AG04450 (cell line): ENCODE data around the gene RAPGEF5. TPM values are rescaled to one million over a fixed set of nuclear protein-coding genes. Genes with fewer than 3 reads are reported as not detected.

Source experiments
- CTCF ChIA-PET: fragments of 300-600, 350-600 bp; formaldehyde crosslinking; extraction: SDS; loops from one replicate; lab custom pipeline; 2022; ENCODE audit warnings: antibody characterized with exemption, inconsistent platforms; lab: Charles Lee
- POLR2A ChIA-PET: fragments of 350-600 bp; formaldehyde crosslinking; extraction: SDS; loops from one replicate; lab custom pipeline; 2021; ENCODE audit warnings: antibody characterized with exemption, inconsistent platforms; lab: Yijun Ruan, JAX
- DNase-seq: peaks from one replicate; pipeline ENCODE4 v3.0.0-alpha.2; 2011; ENCODE audit warnings: low read depth, low spot score
- H3K27ac ChIP-seq: one replicate; pipeline ENCODE4 v1.5.1; 2012; ENCODE audit warnings: low read depth, low read length, control low read depth
- H3K27me3 ChIP-seq: one replicate; pipeline ENCODE4 v1.6.0; 2012; ENCODE audit warnings: low read length; ENCODE audit not compliant: control insufficient read depth, insufficient read depth
- H3K4me3 ChIP-seq: 2 replicates; pipeline ENCODE4 v1.5.1; 2011; ENCODE audit warnings: mild to moderate bottlenecking, low read depth, low read length, control low read depth
- H3K9me3 ChIP-seq: 2 replicates; pipeline ENCODE4 v1.5.1; 2012; ENCODE audit warnings: low read length; ENCODE audit not compliant: control insufficient read depth, insufficient read depth
- CTCF ChIP-seq: IDR thresholded peaks from 2 replicates; pipeline ENCODE4 v1.5.1; 2011; ENCODE audit warnings: low read depth, low read length, control low read depth, inconsistent platforms
- polyA plus RNA-seq: library from polyadenylated mRNA; depleted of rRNA; stranded (reverse); fragments of >200 nt; gene quantifications from 2 replicates; pipeline ENCODE4 v1.2.3, GENCODE V29; 2011

Gene RAPGEF5
- polyA plus RNA-seq, 1 experiment = 0.16 TPM

GRCh38 chr7:22197376-22197775 lies 159.6 kb downstream of the RAPGEF5 start:
- no peak for TF ChIP-seq CTCF
- H3K27ac ChIP-seq = no peak overlapping the region
- no peaks in the 10 kb centered on the region for H3K9me3 ChIP-seq
- H3K27me3 ChIP-seq = peaks cover 2% of the 10 kb centered on the region
- ChIA-PET CTCF (no interaction called here), POLR2A (no interaction called here)
- no peak overlapping the region for H3K4me3 ChIP-seq
- DNase-seq = no peak

- TF ChIP-seq CTCF = no peak
- CTCF ChIA-PET = interaction anchor here (1.3 kb wide), 1 partner anchor 113 kb away, joined by 3 read pairs; no protein-coding TSS in a partner anchor
- peaks cover 2% of the 10 kb centered on the region for H3K27me3 ChIP-seq
- POLR2A ChIA-PET = no interaction called here
- H3K9me3 ChIP-seq = no peaks in the 10 kb centered on the region
- no peak overlapping the region for H3K4me3 ChIP-seq
- DNase-seq = no peak
- no peak overlapping the region for H3K27ac ChIP-seq
Observed at GRCh38 chr7:22196429-22196828, 160.5 kb downstream of the RAPGEF5 start.

- Histone ChIP-seq H3K27me3 (no peaks in the 10 kb centered on the region), H3K27ac (no peak overlapping the region), H3K4me3 (no peak overlapping the region), H3K9me3 (no peaks in the 10 kb centered on the region)
- TF ChIP-seq CTCF = no peak
- no peak for DNase-seq
- CTCF ChIA-PET = interaction anchor here (1.3 kb wide), 1 partner anchor 112 kb away, joined by 3 read pairs; no protein-coding TSS in a partner anchor
- POLR2A ChIA-PET = no interaction called here
Observed at GRCh38 chr7:22195397-22196172, 161.4 kb downstream of the RAPGEF5 start.

- ChIA-PET CTCF (interaction anchor here (1.3 kb wide), 1 partner anchor 111 kb away, joined by 3 read pairs; no protein-coding TSS in a partner anchor), POLR2A (no interaction called here)
- no peak overlapping the region for H3K4me3 ChIP-seq
- H3K27ac ChIP-seq = no peak overlapping the region
- TF ChIP-seq CTCF = no peak
- H3K9me3 ChIP-seq = no peaks in the 10 kb centered on the region
- no peaks in the 10 kb centered on the region for H3K27me3 ChIP-seq
- DNase-seq = no peak
Observed at GRCh38 chr7:22194658-22195273, 162.2 kb downstream of the RAPGEF5 start.
